Measurements from ENCODE around the gene C1orf35.

DNA sequence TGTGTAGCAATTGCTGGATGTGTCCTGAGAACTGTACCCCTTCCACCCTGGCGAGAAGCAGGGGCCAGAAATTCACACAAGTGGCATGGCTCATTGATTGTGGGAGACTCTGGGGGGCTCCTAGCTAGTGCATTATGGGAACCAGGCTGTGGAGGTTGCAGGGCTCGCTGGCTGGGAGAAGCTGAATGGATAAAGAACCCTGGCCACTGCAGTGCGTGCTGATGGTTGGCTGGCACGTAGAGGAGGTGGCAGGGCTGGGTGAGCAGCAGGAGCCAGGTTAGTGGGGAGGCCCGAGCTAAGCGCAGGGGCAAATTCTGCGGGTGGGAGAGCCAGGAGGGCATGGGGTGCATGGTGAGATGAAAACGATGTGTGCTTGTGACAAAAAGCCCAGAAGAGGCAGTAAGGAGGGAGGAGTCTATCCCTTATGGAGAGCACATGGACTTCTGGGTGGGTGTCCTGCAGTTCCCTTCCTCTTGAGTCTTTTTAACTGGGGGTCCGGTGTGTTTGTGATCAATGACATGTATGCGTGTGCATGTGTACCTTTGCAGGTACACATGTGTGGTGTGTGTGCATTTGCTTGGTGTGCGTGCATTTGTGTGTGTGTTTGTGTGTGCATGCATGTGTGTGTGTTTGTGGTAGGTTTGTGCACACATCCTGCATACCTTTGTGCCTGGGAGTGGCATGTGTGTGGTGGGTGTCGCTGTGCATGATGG lies 40.5 kb upstream of the C1orf35 start:
- TF ChIP-seq CTCF (IDR thresholded peaks at IDR 0.05; ENCODE audit: low read length) (no peak), EZH2 (optimal IDR thresholded peaks at IDR 0.05; ENCODE audit: low read depth, low read length) (no peak)
